Measurements from ENCODE around the gene OPALIN.
"Not testable (repeated sequence)": the region's sequence is repeated elsewhere in the genome, so short reads cannot be mapped to it uniquely, and the experiment has no call there.

Gene OPALIN

GRCh38 chr10:96338279-96338925, 20.4 kb downstream of the OPALIN start:
- no peak for DNase-seq (ENCODE audit: low read depth)

- no peak for DNase-seq (ENCODE audit: low read depth)
Observed at GRCh38 chr10:96337106-96337505, 21.7 kb downstream of the OPALIN start.

GRCh38 chr10:96334616-96335526, 23.9 kb downstream of the OPALIN start:
- DNase-seq (ENCODE audit: low read depth) = no peak

GRCh38 chr10:96333101-96333500, 25.7 kb downstream of the OPALIN start:
- DNase-seq (ENCODE audit: low read depth) = no peak

GRCh38 chr10:96327462-96327861, 31.3 kb downstream of the OPALIN start:
- no peak for DNase-seq (ENCODE audit: low read depth)

GRCh38 chr10:96325719-96326373, 33.0 kb downstream of the OPALIN start:
- DNase-seq (ENCODE audit: low read depth) = no peak

GRCh38 chr10:96324447-96324846, 34.4 kb downstream of the OPALIN start:
- no peak for DNase-seq (ENCODE audit: low read depth)

- DNase-seq (ENCODE audit: low read depth) = no peak
Observed at GRCh38 chr10:96322275-96322674, 36.5 kb downstream of the OPALIN start.

GRCh38 chr10:96321822-96322221, 37.0 kb downstream of the OPALIN start:
- DNase-seq (ENCODE audit: low read depth) = no peak

- no peak for DNase-seq (ENCODE audit: low read depth)
Observed at GRCh38 chr10:96319754-96320474, 38.9 kb downstream of the OPALIN start.

GRCh38 chr10:96317067-96317833, 41.6 kb downstream of the OPALIN start:
- no peak for DNase-seq (ENCODE audit: low read depth)

GRCh38 chr10:96313344-96313743, 45.5 kb downstream of the OPALIN start:
- DNase-seq (ENCODE audit: low read depth) = no peak

GRCh38 chr10:96311180-96311715, 47.6 kb downstream of the OPALIN start:
- no peak for DNase-seq (ENCODE audit: low read depth)

GRCh38 chr10:96310321-96310669, 48.5 kb downstream of the OPALIN start:
- DNase-seq (ENCODE audit: low read depth) = no peak

GRCh38 chr10:96309628-96310320, 49.0 kb downstream of the OPALIN start:
- no peak for DNase-seq (ENCODE audit: low read depth)

GRCh38 chr10:96308854-96309253, 49.9 kb downstream of the OPALIN start:
- not testable (repeated sequence) for DNase-seq (ENCODE audit: low read depth)

GRCh38 chr10:96306516-96306915, 52.3 kb downstream of the OPALIN start:
- no peak for DNase-seq (ENCODE audit: low read depth)

- DNase-seq (ENCODE audit: low read depth) = no peak
Observed at GRCh38 chr10:96305019-96305418, 53.8 kb downstream of the OPALIN start.

GRCh38 chr10:96304230-96304629, 54.6 kb downstream of the OPALIN start, which contains the start of gene DNTT:
Gene DNTT (plus strand): TSS chr10:96304434. CDS start chr10:96304498, 64 bp downstream.
- no peak for DNase-seq (ENCODE audit: low read depth)

GRCh38 chr10:96301616-96302015, 57.2 kb downstream of the OPALIN start:
- no peak for DNase-seq (ENCODE audit: low read depth)
